SU-DHL-6 (cell line): ENCODE results near the gene KLHL42.
"Not testable (repeated sequence)": the region's sequence is repeated elsewhere in the genome, so short reads cannot be mapped to it uniquely, and the experiment has no call there.

Experiments
- H2AFZ ChIP-seq: fragments of 200-600 bp; sonication (generic); 2 replicates; pipeline ENCODE4 v1.6.1; 2014; ENCODE audit warnings: low read depth, mild to moderate bottlenecking, moderate library complexity, mixed read lengths, antibody characterized with exemption, low read length; ENCODE audit not compliant: severe bottlenecking
- H3F3A ChIP-seq: fragments of 200-600 bp; shearing (Covaris generic); 2 replicates; pipeline ENCODE4 v1.6.0; 2016; ENCODE audit warnings: antibody characterized with exemption, mild to moderate bottlenecking; ENCODE audit not compliant: insufficient read depth
- H3K27ac ChIP-seq: fragments of 200-600 bp; sonication (generic); 2 replicates; pipeline ENCODE4 v1.5.1; 2016; ENCODE audit warnings: low read depth, mild to moderate bottlenecking, low read length, moderate library complexity, mixed read lengths
- H3K27me3 ChIP-seq: fragments of 200-600 bp; sonication (generic), shearing (Covaris generic); 2 replicates; pipeline ENCODE4 v1.6.0; 2014; ENCODE audit warnings: mild to moderate bottlenecking, low read length
- H3K36me3 ChIP-seq: fragments of 200-600 bp; sonication (generic); 2 replicates; pipeline ENCODE4 v1.6.1; 2014; ENCODE audit warnings: mild to moderate bottlenecking, low read length, mixed read lengths
- H3K4me2 ChIP-seq: fragments of 300-600, 200-600 bp; shearing (Covaris generic), sonication (generic); 2 replicates; pipeline ENCODE4 v1.6.0; 2014; ENCODE audit warnings: low read length, low read depth, mild to moderate bottlenecking; ENCODE audit not compliant: poor library complexity, severe bottlenecking
- H3K4me3 ChIP-seq: fragments of 200-600 bp; sonication (generic); 2 replicates; pipeline ENCODE4 v1.5.1; 2014; ENCODE audit warnings: antibody characterized with exemption, low read length, mild to moderate bottlenecking, mixed read lengths; ENCODE audit not compliant: insufficient read depth, poor library complexity, severe bottlenecking
- H3K79me2 ChIP-seq: fragments of 200-600 bp; sonication (generic); 2 replicates; pipeline ENCODE4 v1.6.1; 2014; ENCODE audit warnings: mild to moderate bottlenecking, low read length, moderate library complexity; ENCODE audit not compliant: insufficient read depth
- H3K9ac ChIP-seq: fragments of 200-600 bp; sonication (generic); 2 replicates; pipeline ENCODE4 v1.7.0; 2014; ENCODE audit warnings: mild to moderate bottlenecking, low read length
- H3K9me2 ChIP-seq: fragments of 200-600 bp; sonication (generic); replicated peaks from 2 replicates; pipeline ENCODE4 v1.6.1; 2014; ENCODE audit warnings: low read length; ENCODE audit not compliant: insufficient read depth
- H3K9me3 ChIP-seq: fragments of 200-600 bp; sonication (generic); 2 replicates; pipeline ENCODE4 v1.6.1; 2014; ENCODE audit warnings: low read length, mixed read lengths; ENCODE audit not compliant: insufficient read depth
- H4K20me1 ChIP-seq: fragments of 200-600 bp; sonication (generic); 2 replicates; pipeline ENCODE4 v1.6.1; 2014; ENCODE audit warnings: low read depth, mild to moderate bottlenecking, antibody characterized with exemption, low read length, moderate library complexity, mixed read lengths
- CTCF ChIP-seq: fragments of 200-600 bp; sonication (generic); IDR thresholded peaks from one replicate; pipeline ENCODE4 v1.5.1; 2017; ENCODE audit warnings: antibody characterized with exemption, mild to moderate bottlenecking, low read length, moderate library complexity; ENCODE audit not compliant: insufficient read depth, poor library complexity, severe bottlenecking
- EZH2phosphoT487 ChIP-seq: fragments of 200-600 bp; sonication (generic), shearing (Covaris generic); conservative IDR thresholded peaks from 2 replicates; pipeline ENCODE4 v1.6.1; 2018; ENCODE audit warnings: mild to moderate bottlenecking, antibody characterized with exemption, low read length, moderate library complexity, mixed read lengths

The KLHL42 gene

GRCh38 chr12:27733791-27734190, 46.2 kb upstream of the KLHL42 start:
- Histone ChIP-seq H3K4me2 (no peak overlapping the region), H3K9me3 (no peaks in the 10 kb centered on the region), H3F3A (peaks cover 11% of the 10 kb centered on the region; the same call in 1 of the 2 replicates), H3K27ac (no peak overlapping the region), H3K27me3 (no peaks in the 10 kb centered on the region), H3K4me3 (no peak overlapping the region), H3K9me2 (no peaks in the 10 kb centered on the region), H2AFZ (no peak overlapping the region), H3K36me3 (peaks cover 40% of the 10 kb centered on the region), H3K79me2 (no peaks in the 10 kb centered on the region), H4K20me1 (no peaks in the 10 kb centered on the region), H3K9ac (no peak overlapping the region)
- TF ChIP-seq EZH2phosphoT487 (no peak), CTCF (no peak)

GRCh38 chr12:27734321-27734720, 45.7 kb upstream of the KLHL42 start:
- H3K36me3 ChIP-seq = peaks cover 44% of the 10 kb centered on the region
- H2AFZ ChIP-seq, H3K27ac ChIP-seq, H3K79me2 ChIP-seq, H3K9ac ChIP-seq, H3K4me2 ChIP-seq, H4K20me1 ChIP-seq, H3K27me3 ChIP-seq, H3K4me3 ChIP-seq, H3K9me3 ChIP-seq, H3K9me2 ChIP-seq: not testable (repeated sequence)
- H3F3A ChIP-seq = peaks cover 11% of the 10 kb centered on the region; the same call in 1 of the 2 replicates

- Histone ChIP-seq H3K36me3 (peaks cover 14% of the 10 kb centered on the region; the same call in 1 of the 2 replicates), H3K4me3 (no peak overlapping the region), H3K79me2 (no peaks in the 10 kb centered on the region), H3K9me2 (no peaks in the 10 kb centered on the region), H2AFZ (no peak overlapping the region), H3K4me2 (no peak overlapping the region), H3F3A (no peaks in the 10 kb centered on the region), H3K9ac (no peak overlapping the region), H4K20me1 (no peaks in the 10 kb centered on the region), H3K9me3 (no peaks in the 10 kb centered on the region), H3K27me3 (no peaks in the 10 kb centered on the region), H3K27ac (no peak overlapping the region)
- TF ChIP-seq EZH2phosphoT487 = no peak
- TF ChIP-seq CTCF = no peak
These were observed 36.4 kb upstream of the KLHL42 start for GRCh38 chr12:27743601-27744000.

GRCh38 chr12:27745734-27746133, 34.3 kb upstream of the KLHL42 start:
- not testable (repeated sequence) for H3K4me2 ChIP-seq, H2AFZ ChIP-seq, H3F3A ChIP-seq, H3K27ac ChIP-seq, H3K9ac ChIP-seq, H3K36me3 ChIP-seq, H4K20me1 ChIP-seq, H3K79me2 ChIP-seq, H3K9me2 ChIP-seq, H3K4me3 ChIP-seq, H3K27me3 ChIP-seq, H3K9me3 ChIP-seq
